Tibial nerve (tissue), 3 donors: ENCODE measurements around the gene CBL.

Experiments used
- CTCF ChIP-seq, 5 experiments: fragments of 200-600 bp in 3 of 5; fragments of 450-650 bp in 2 of 5; sonication (generic) in 3 of 5; IDR thresholded peaks; one replicate each; pipeline ENCODE4 v1.5.1; 2016 to 2019; ENCODE audit warnings: antibody characterized with exemption in 5 of 5, mild to moderate bottlenecking in 3 of 5, moderate library complexity in 2 of 5
- POLR2A ChIP-seq, 2 donors: fragments of 450-650 bp; IDR thresholded peaks; one replicate each; pipeline ENCODE4 v1.6.1; 2017; ENCODE audit warnings: antibody characterized with exemption in 2 of 2, mild to moderate bottlenecking in 2 of 2, moderate library complexity in 2 of 2

GRCh38 chr11:119181677-119182412 is 24.3 kb upstream of the CBL start:
- TF ChIP-seq CTCF (IDR thresholded peaks at IDR 0.05) (no peak), POLR2A (IDR thresholded peaks at IDR 0.05) (no peak)
